AG09309 (cell line): ENCODE data around the gene INTS3.
A peak's percentile ranks its signal among the peaks of the same experiment; 100 is the strongest.
"Not testable (repeated sequence)": the region's sequence is repeated elsewhere in the genome, so short reads cannot be mapped to it uniquely, and the experiment has no call there.

ENCODE experiments used
- DNase-seq: peaks from one replicate; pipeline ENCODE4 v3.0.0-alpha.2; 2010; ENCODE audit warnings: low read depth
- H3K4me3 ChIP-seq: 2 replicates; pipeline ENCODE4 v1.5.1; 2011; ENCODE audit warnings: mild to moderate bottlenecking, low read depth, low read length, moderate library complexity; ENCODE audit not compliant: control insufficient read depth
- TF ChIP-seq, protein P1 (sequence below): IDR thresholded peaks from 2 replicates; pipeline ENCODE4 v1.5.1; 2011; ENCODE audit warnings: mild to moderate bottlenecking, low read depth, low read length, inconsistent platforms; ENCODE audit not compliant: insufficient read depth, control insufficient read depth; ENCODE audit errors: missing control alignments

The INTS3 gene

GRCh38 chr1:153779781-153780541 lies 52.1 kb downstream of the INTS3 start:
- TF ChIP-seq, protein P1, sequence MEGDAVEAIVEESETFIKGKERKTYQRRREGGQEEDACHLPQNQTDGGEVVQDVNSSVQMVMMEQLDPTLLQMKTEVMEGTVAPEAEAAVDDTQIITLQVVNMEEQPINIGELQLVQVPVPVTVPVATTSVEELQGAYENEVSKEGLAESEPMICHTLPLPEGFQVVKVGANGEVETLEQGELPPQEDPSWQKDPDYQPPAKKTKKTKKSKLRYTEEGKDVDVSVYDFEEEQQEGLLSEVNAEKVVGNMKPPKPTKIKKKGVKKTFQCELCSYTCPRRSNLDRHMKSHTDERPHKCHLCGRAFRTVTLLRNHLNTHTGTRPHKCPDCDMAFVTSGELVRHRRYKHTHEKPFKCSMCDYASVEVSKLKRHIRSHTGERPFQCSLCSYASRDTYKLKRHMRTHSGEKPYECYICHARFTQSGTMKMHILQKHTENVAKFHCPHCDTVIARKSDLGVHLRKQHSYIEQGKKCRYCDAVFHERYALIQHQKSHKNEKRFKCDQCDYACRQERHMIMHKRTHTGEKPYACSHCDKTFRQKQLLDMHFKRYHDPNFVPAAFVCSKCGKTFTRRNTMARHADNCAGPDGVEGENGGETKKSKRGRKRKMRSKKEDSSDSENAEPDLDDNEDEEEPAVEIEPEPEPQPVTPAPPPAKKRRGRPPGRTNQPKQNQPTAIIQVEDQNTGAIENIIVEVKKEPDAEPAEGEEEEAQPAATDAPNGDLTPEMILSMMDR, result no peak
- no peak overlapping the region for H3K4me3 ChIP-seq
- DNase-seq, result no peak

- TF ChIP-seq, protein P1, result no peak
- DNase-seq, result no peak
- no peak overlapping the region for H3K4me3 ChIP-seq
These were observed 52.7 kb downstream of the INTS3 start for GRCh38 chr1:153780551-153780950.

- peak overlapping the region; percentile 77 for H3K4me3 ChIP-seq
- not testable (repeated sequence) for DNase-seq
These were observed 54.8 kb downstream of the INTS3 start for GRCh38 chr1:153782648-153783047.

- DNase-seq, result peak; percentile 58
- TF ChIP-seq, protein P1, result no peak
- H3K4me3 ChIP-seq, result peak overlapping the region; percentile 77
These were observed 55.7 kb downstream of the INTS3 start for GRCh38 chr1:153783233-153784190.

DNA sequence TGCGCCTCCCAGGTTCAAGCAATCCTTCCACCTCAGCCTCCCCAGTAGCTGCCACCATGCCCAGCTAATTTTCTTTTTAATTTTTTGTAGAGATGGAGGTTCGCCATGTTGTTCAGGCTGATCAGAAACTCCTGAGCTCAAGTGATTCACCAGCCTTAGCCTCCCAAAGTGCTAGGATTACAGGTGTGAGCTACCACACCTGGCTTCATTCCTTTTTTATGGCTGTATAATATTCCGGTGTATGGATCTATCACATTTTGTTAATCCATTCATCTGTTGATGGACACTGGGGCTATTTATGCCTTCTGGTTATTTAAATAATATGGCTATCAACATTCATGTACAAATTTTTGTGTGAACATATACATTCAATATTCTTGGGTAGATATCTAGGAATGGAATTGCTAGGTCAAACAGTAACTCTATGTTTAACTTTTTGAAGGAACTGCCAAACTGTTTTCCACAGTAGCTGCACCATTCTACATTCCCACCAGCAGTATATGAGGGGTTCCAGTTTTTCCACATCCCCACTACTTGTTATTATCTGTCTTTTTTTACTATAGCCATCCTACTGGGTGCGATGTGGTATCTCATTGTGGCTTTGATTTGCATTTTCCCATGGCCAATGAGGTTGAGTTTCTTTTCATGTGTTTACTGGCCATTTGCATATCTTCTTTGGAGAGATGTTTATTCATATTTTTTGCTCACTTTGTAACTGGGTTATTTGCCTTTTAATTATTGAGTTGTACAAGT lies 58.4 kb downstream of the INTS3 start:
- TF ChIP-seq, protein P1, result no peak
- no peak overlapping the region for H3K4me3 ChIP-seq
- no peak for DNase-seq

DNA sequence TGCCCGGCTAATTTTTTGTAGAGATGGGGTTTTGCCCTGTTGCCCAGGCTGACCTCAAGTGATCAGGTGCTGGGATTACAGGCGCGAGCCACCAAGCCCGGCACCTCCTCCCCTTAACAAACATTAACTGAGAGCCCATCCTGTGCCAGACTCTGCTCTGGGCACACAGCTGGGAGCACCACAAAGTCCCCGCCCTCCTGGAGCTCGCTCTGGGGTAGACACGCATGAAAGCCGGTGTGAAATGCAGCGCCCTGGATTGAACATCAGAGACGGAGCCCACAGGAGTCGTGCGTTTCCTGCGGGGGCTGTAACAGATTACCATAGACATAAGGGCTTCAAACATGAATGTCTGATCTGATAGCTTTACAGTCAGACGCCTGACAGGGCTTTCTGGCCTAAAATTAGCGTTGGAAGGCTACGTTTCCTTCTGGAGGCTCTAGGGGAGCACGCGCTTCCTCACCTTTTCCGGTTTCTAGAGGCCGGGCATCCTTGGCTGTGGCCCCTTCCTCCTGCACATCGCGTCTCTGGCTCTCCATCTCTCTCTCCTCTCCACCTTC lies 61.7 kb downstream of the INTS3 start:
- no peak overlapping the region for H3K4me3 ChIP-seq
- TF ChIP-seq, protein P1, result no peak
- DNase-seq, result no peak
